ENCODE data around the gene OR51F1.
"Not testable (repeated sequence)": the region's sequence is repeated elsewhere in the genome, so short reads cannot be mapped to it uniquely, and the experiment has no call there.

Gene OR51F1, protein sequence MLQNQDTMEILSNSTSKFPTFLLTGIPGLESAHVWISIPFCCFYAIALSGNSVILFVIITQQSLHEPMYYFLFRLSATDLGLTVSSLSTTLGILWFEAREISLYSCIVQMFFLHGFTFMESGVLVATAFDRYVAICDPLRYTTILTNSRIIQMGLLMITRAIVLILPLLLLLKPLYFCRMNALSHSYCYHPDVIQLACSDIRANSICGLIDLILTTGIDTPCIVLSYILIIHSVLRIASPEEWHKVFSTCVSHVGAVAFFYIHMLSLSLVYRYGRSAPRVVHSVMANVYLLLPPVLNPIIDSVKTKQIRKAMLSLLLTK

DNA sequence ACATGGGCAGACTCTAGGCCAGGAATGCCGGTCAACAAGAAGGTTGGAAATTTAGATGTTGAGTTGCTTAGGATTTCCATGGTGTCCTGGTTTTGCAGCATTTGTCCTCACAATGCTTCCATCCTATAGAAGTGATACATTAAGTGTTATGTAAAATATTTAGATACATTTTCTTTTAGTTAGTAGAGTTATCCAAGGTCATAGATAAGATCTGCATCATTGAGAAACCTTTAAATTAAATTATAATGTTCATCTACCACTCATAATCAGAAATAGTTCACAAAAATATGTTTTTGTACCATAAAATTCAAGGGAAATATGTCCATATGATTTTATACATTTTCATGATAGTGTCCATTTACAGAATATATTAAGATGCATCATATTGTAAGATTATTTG is at the start of gene OR51F1:
Gene OR51F1, minus strand, starts transcription at position 101 of the 400 bp plus-strand sequence. Its CDS starts 0 bp downstream, at position 101.
- no peak for DNase-seq (ENCODE audit: low read depth in 2 of 2)

DNA sequence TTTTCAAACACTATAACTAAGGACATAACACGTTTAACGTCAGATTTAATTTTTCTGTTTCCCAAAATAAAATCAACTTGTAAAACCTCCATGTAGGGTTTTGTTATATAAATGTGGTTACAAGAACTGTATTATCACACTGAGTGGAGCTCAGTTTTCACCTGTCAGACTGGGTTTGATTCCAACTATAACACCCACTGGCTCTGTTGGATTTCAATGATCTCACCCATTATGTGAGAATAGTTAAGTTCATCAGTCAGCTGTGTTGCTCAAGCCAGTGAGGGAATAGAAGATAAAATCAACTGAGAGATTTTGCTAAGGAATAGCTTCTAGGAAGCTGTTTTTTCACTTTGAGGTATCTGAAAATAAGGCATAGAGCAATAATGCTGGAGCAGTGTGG is 39.5 kb upstream of the OR51F1 start:
- no peak for DNase-seq (ENCODE audit: low read depth in 2 of 2)

DNA sequence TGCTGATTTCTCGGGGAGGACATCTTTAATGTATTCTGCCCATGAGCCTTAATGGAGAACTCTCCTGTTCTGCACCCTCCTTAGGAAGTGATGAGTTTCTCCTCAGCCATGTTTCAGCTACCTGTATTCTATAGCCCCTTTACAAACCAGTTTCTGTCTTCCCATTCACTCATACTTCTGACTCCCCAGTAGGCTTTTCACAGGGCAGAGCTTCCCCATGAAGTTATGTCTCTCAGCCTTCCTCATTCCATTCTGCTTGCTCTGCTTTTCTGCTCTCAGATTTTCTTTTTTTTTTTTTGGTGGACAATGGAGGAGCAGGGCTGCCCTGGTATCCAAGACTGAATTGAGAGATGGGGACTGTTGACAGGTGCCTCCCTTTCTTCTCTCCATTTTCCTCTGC is 38.7 kb upstream of the OR51F1 start:
- no peak for DNase-seq (ENCODE audit: low read depth in 2 of 2)

DNA sequence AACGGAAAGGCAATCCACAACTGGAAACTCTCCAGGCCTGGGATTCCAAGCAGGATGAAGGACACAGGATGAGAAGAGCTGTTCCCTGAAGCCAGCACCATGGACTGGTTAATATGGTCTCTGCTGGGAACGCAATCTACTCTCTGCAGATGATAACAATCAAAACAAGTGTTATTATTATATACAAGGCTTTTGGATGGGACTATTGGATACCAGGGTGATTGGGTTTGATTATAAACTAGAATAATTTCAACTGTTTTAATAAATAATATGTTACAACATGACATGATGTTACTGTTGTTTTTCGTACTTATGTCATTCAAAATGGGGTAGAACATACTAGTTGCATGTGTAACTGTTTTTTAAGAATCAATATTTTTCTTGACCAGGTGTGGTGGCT is 34.5 kb upstream of the OR51F1 start, which contains the start of gene OR52R1:
Gene OR52R1, minus strand, starts transcription at position 101 of the 400 bp plus-strand sequence. Its CDS starts 0 bp downstream, at position 101.
- DNase-seq (ENCODE audit: low read depth in 2 of 2) = no peak

DNA sequence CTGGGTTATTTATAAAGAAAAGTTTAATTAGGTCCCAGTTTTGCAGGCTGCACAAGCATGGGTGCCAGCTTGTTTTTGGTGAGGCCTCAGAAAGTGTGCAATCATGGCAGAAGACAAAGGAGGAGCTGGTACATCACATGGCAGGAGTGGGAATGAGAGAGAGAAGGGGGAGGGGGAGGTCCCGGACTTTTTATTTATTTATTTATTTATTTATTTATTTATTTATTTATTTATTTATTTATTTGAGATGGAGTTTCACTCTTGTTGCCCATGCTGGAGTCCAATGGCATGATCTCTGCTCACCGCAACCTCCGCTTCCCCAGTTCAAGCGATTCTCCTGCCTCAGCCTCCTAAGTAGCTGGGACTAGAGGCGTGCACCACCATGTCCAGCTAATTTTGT is 31.6 kb upstream of the OR51F1 start:
- not testable (repeated sequence) for DNase-seq (ENCODE audit: low read depth in 2 of 2)

DNA sequence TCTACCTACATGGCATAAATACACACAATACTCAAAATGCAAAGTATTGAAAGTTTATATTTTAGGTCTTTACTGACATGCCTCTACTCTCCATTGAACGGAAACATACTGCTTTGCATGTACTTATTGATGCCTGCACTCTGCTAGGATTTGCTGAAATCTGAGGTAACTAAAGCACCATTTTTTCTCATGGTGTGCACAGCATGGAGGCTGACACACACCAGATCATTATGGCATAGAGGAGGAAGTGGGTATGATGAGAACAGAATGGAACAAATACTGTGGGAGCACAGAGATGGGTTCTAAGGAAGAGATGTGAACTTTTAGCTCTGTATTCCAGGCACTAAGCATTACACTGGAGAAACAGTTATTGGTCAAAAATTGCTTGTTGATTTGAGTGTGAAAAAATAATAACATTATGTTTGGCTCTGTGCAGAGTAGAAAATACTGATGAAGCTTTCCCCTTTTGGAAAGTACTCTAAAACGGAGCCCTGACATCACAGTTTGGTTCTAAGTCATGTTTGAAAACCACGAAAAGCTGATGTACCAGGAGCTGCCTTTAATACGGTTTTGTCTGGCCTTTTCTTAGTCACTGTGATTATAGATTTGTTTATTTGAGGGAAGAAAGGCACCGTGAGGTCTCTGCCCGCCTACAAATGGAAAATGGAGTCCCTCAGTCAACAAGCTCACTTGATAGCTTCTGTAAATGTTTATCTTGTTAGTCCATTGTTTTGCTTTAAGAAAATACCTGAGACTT is 28.9 kb upstream of the OR51F1 start:
- DNase-seq (ENCODE audit: low read depth in 2 of 2) = no peak

DNA sequence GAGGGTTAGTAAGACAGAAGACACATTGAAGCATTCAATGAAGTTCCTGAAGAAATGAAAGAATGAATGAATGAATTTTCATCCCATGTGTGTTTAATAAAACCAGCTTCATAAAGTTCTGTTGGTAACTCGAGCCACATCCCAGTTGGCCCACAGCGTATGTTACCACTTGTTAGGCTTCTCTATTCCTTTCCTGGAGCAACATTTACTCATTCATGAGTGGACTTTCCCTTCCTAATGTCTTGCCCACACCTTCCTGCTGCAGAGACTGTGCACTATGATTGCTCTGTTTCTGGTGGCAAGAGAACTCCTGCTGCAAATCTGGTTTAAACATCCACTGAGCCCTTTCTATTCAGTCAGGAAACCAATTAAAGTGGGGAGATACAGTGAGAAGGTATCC is 27.5 kb upstream of the OR51F1 start:
- no peak for DNase-seq (ENCODE audit: low read depth in 2 of 2)

DNA sequence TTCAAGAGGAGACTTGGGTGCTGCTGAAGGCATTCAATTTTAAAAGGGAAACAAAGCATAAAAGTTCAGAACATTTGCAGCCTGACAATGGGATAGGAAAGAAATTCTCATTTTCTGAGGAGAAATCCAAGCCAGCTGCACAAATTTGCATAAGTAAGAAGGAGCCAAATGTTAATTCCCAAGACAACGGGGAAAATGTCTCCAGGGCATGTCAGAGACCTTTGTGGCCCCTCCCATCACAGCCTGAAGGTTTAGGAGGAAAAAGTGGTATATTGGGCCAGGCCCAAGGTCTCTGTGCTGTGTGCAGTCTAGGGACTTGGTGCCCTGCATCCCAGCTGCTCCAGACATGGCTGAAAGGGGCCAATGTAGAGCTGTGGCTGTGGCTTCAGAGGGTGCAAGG is 12.7 kb upstream of the OR51F1 start:
- no peak for DNase-seq (ENCODE audit: low read depth in 2 of 2)

DNA sequence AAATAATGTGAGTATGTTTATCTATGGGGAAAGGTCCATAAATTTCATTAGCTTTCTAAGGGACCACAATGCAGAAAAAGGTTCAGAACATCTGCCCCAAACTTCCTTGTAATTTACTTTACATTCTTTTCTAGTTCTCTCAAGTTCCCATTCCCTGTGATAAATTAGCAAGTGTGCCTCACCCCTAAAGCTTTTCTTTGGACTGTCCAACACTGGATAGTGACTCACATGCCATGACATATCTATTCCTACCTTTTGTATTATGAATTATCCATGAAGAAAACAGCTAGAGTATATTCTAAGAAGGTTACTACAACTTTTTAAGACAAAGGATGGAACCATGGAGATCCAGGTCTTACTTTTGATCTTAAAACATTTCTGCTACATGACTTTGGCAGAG is 1.6 kb downstream of the OR51F1 start:
- no peak for DNase-seq (ENCODE audit: low read depth in 2 of 2)

DNA sequence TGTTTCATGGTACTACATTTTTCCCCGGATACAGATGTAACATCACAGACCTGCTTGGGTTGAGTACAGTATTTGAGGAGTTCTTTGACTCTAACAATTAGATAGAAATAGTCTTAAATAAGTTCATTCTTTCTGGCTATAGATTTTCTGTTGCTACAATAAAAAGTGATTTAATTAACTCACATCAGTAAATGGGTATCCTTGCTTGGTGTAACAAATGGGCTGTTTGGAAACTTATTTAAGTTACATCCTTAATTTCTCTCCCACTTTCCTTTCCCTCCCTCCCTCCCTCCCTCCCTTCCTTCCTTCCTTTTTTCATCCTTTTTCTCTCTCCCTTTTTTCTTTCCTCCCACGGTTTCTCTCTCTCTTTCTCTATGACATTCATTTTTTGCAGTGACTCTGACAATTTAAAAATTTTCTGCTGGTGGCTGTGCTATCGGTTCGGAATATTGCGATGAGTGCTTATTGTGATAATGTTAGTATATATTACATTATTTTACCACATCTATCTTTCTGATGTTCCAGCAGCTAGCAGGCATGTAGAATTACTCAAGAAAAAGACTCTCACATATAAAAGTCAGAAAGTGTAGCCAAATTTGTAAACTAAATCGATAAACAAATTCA is 3.2 kb downstream of the OR51F1 start:
- DNase-seq (ENCODE audit: low read depth in 2 of 2) = no peak

DNA sequence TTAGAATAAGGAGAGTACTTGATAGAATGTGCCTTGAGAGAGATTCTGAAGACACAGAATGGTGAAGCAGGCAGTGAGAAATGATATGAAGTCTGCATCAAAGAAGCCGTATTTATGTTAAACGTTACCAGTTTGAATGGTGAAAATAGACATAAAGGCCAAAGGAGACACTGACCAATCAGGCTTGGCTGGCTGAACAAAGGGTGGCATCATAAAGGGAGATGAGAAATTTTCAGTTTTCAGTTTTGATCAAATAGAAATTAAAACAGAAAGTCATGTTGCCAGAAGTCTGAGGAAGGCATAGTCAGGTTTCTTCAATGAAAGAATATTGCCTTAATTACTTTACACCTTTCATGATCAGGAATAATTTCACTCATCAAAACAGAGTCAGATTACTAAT is 6.6 kb downstream of the OR51F1 start:
- no peak for DNase-seq (ENCODE audit: low read depth in 2 of 2)

DNA sequence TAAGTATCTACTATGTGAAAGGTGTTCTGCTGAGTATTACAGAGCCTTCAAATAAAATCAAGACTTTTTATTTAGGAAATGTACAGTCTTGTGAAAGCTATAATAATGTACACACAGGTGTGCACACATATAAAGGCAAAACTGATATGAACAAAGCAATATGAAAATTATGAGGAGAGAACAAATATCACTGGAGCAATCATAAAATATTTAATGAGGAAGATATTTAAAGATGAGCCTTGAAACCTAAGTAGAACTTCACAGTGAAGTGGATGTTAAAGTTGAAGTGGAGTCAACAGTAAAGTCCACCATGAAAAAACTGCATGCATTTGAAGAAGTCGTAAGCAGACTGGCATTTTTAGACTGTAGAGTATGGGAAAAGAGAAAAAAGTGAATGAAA is 18.5 kb downstream of the OR51F1 start:
- no peak for DNase-seq (ENCODE audit: low read depth in 2 of 2)

DNA sequence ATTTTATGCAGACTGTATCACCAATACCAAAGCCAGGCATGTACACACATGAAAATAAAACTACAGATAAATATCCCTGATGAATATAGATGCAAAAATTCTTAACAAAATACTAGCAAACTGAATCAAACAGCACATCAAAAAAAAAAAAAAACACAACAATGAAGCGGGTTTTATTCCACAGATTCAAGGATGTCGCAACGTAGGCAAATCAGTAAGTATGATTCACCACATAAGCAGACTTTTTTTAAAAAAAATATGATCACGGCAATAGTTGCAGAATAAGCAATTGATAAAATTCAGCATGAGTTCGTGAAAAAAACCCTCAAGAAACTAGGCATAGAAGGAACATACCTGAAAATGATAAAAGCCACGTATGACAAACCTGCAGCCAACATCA is 21.3 kb downstream of the OR51F1 start:
- no peak for DNase-seq (ENCODE audit: low read depth in 2 of 2)

DNA sequence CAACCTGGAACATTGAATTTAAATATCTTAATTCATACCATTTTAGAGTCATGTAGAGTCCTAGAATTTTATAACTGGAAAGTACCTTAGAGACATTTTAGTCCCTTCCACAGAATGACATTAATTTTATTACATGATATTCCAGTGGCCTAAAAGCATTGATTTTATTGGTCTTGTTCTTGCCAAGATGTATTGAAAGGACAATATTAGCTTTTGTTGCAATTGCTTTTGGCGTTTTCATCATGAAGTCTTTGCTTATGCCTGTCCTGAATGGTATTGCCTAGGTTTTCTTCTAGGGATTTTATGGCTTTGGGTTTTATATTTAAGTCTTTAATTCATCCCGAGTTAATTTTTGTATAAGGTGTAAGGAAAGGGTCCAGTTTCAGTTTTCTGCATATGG is 29.0 kb downstream of the OR51F1 start:
- DNase-seq (ENCODE audit: low read depth in 2 of 2) = no peak

DNA sequence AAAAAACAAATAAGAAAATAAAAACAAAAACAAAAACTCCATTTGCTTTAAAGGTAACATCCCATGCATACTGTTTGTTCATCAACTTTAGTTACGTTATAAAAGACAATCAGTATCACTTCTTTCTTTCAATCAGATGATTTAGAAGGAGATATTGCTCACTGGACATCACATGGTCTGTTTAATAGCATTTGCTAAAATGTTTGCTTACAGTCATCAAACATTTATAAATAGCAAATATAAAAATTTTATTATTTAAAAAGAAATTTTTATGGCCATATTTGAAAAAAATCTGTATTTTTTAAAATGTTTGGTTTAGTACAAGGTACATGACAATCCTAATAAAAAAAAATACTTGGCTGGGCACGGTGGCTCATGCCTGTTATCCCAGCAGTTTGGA is 42.6 kb downstream of the OR51F1 start:
- DNase-seq (ENCODE audit: low read depth in 2 of 2) = no peak

DNA sequence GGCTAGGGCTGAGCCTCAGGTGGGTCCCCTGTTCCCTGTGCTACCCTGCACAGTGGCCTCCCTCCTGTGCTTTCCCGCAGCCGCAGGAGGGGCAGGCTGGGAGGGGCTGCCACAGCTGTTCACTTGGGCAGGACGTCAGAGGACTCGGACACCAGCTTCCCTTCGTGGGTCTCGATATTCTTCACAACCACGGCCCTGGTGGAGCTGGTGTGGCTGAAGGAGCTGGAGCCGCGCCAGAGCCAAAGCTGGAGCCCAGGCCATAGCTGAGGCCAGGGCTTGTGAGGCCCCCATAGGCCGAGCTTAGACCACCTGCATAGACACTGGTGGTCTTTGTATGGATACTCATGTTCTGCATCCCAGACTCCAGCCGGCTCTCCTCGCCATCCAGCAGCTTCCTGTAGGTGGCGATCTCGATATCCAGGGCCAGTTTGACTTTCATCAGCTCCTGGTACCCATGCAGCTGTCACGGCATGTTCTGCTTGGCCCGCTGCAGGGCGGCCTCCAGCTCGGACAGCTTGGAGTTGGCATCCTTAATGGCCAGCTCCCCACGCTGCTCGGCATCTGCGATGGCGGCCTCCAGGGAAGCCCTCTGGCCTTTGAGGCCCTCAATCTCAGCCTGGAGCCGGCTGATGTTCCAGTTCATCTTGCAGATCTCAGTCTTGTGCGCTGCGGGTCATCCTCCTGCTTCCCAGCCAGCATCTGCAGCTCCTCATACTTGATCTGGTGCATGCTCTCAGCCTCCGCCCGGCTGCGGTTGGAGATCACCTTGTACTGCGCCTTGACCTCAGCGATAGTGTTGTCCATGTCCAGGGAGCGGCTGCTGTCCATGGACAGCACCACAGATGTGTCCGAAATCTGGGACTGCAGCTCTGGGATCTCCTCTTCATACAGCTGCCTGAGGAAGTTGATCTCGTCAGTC is 46.9 kb downstream of the OR51F1 start:
- not testable (repeated sequence) for DNase-seq (ENCODE audit: low read depth in 2 of 2)

Data from stimulated activated CD4-positive, alpha-beta T cell treated with anti-CD3 and anti-CD28 coated beads, Interleukin-4, amount 100 ng/mL, for 48 hours (primary cell).